ENCODE results near the gene FHL1. TPM values are rescaled to one million over a fixed set of nuclear protein-coding genes. Genes with fewer than 3 reads are reported as not detected.
"Not testable (repeated sequence)": the region's sequence is repeated elsewhere in the genome, so short reads cannot be mapped to it uniquely, and the experiment has no call there.

The FHL1 gene
- total and polyA plus RNA-seq, 2 of the 4 experiments (the other 2 are of a cell fraction): 69.4 to 72.9 TPM

DNA sequence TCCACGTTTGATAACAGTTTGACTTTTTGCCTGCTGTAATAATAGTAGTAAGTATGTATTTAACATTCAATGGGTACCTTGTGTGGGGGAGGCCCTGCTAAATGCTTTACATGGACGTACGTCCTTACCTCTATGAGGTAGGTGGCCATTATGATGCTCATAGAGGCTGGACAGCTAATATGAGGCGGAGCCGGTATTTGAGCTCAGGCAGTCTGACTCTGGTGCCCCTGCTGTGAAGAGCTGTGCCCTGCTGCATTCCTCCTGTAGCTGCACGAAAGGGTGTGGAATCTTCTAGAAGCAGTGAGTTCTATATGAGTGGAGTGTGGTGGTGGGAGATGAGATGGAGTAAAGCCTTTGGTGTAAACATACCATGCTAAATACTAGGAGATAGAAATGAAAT, 20.7 kb downstream of the FHL1 start:
- in situ Hi-C loops (cut with MboI; ENCODE audit: low sequenced_read_pairs); BruUV-seq (replicated peaks); ATAC-seq (ENCODE audit: low read depth); H3K56ac ChIP-seq (ENCODE audit: extremely low read depth, insufficient read depth, low read length); H2AK9ac ChIP-seq (replicated peaks; ENCODE audit: low read depth, low read length, poor library complexity); H4K5ac ChIP-seq (ENCODE audit: low read depth, low read length); H4K91ac ChIP-seq (ENCODE audit: insufficient read depth, low read depth, low read length); POLR2A ChIA-PET (ENCODE audit: unreplicated experiment); H3K14ac ChIP-seq (replicated peaks; ENCODE audit: low read depth, low read length); dilution Hi-C loops (cut with HindIII; ENCODE audit: low sequenced_read_pairs, unreplicated experiment); H2BK20ac ChIP-seq (ENCODE audit: low read depth, low read length); CTCF ChIA-PET; H3K36me3 ChIP-seq (ENCODE audit: control insufficient read depth, insufficient read depth, low read length); H3K4me3 ChIP-seq (ENCODE audit: insufficient read depth, low read depth, low read length); H3K18ac ChIP-seq (ENCODE audit: low read depth, low read length); H4K20me1 ChIP-seq (ENCODE audit: insufficient read depth, low read length); H3K27ac ChIP-seq (ENCODE audit: insufficient read depth, low read length); H3K4me2 ChIP-seq (ENCODE audit: low read depth, low read length); H3K9ac ChIP-seq (ENCODE audit: low read depth, low read length); H2AK5ac ChIP-seq (ENCODE audit: low read depth, low read length); DNase-seq; H3K27me3 ChIP-seq (ENCODE audit: control insufficient read depth, insufficient read depth, low read length); H2BK15ac ChIP-seq (ENCODE audit: low read depth, low read length); H4K8ac ChIP-seq (ENCODE audit: low read depth in 2 of 2, low read length in 2 of 2); H3K23ac ChIP-seq (ENCODE audit: low read depth, low read length); H2AFZ ChIP-seq (replicated peaks; ENCODE audit: low read length, poor library complexity); H3K9me3 ChIP-seq (ENCODE audit: control insufficient read depth, insufficient read depth, low read length); H3K9me1 ChIP-seq (ENCODE audit: insufficient read depth, low read length); H3K4ac ChIP-seq (ENCODE audit: low read depth, low read length); H2BK5ac ChIP-seq (ENCODE audit: low read depth, low read length, poor library complexity, severe bottlenecking): not testable (repeated sequence)
- intact Hi-C loops (cut with micrococcal nuclease): loop anchor here (2.0 kb wide), 2 partner anchors 35 to 99 kb away; no protein-coding TSS in a partner anchor
- Histone ChIP-seq H3K4me1 (ENCODE audit: control insufficient read depth, insufficient read depth, low read length) (peaks cover 20% of the 10 kb centered on the region), H2BK120ac (ENCODE audit: low read depth, low read length) (0 out of 2 replicates have a peak overlapping the region, but pooled peaks have one; percentile 12), H3K79me1 (ENCODE audit: low read depth in 1 of 2, low read length in 2 of 2) (peaks cover 3 to 15% of the 10 kb centered on the region in 2 experiments; a peak in 2 of 4 replicates)
- 80% methylated on average over 2 of the region's 6 CpGs; no CpG with 5 or more reads in 1 of the 2 experiments for WGBS, 2 experiments (ENCODE audit: extremely low coverage in 2 of 2, insufficient read length in 1 of 2)
